ENCODE data around the gene ZNF783.
"Not testable (repeated sequence)": the region's sequence is repeated elsewhere in the genome, so short reads cannot be mapped to it uniquely, and the experiment has no call there.

The ZNF783 gene

GRCh38 chr7:149248777-149249176, 13.2 kb upstream of the ZNF783 start:
- TF ChIP-seq EZH2phosphoT487 (IDR thresholded peaks at IDR 0.05; ENCODE audit: low read length) (no peak), EZH2 (optimal IDR thresholded peaks at IDR 0.05; ENCODE audit: low read depth, low read length) (no peak)
- Histone ChIP-seq H3K4me1 (ENCODE audit: low read length) (no peaks in the 10 kb centered on the region), H3K4me3 (ENCODE audit: low read length) (no peak overlapping the region), H3K36me3 (replicated peaks; ENCODE audit: insufficient read depth, low read length) (no peaks in the 10 kb centered on the region; the same call in 1 of the 2 replicates), H4K20me1 (ENCODE audit: insufficient read depth, low read length) (no peaks in the 10 kb centered on the region), H3K9ac (ENCODE audit: low read length) (no peak overlapping the region), H3K9me2 (replicated peaks; ENCODE audit: insufficient read depth, low read length) (no peaks in the 10 kb centered on the region), H3K79me2 (ENCODE audit: low read length) (peaks cover 40% of the 10 kb centered on the region), H2AFZ (ENCODE audit: low read length) (no peak overlapping the region), H3K9me3 (replicated peaks; ENCODE audit: insufficient read depth, low read length) (no peaks in the 10 kb centered on the region), H3F3A (ENCODE audit: insufficient read depth, low read length) (no peaks in the 10 kb centered on the region), H3K27me3 (replicated peaks; ENCODE audit: insufficient read depth, low read length) (no peaks in the 10 kb centered on the region), H3K4me2 (ENCODE audit: low read depth, low read length) (no peak overlapping the region), H3K27ac (ENCODE audit: low read length) (no peak overlapping the region)
- no peak for DNase-seq

DNA sequence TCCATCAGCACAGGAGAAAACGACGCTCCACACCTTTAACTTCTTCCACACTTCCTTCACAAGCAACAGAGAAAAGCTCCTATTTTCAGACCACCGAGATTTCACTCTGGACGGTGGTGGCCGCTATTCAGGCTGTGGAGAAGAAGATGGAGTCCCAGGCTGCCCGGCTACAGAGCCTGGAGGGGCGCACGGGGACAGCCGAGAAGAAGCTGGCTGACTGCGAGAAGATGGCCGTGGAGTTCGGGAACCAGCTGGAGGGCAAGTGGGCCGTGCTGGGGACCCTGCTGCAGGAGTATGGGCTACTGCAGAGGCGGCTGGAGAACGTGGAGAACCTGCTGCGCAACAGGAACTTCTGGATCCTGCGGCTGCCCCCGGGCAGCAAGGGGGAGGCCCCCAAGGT, 11.8 kb upstream of the ZNF783 start:
- H3F3A ChIP-seq (ENCODE audit: insufficient read depth, low read length); H3K4me2 ChIP-seq (ENCODE audit: low read depth, low read length); H3K27ac ChIP-seq (ENCODE audit: low read length); H4K20me1 ChIP-seq (ENCODE audit: insufficient read depth, low read length); H2AFZ ChIP-seq (ENCODE audit: low read length); H3K4me1 ChIP-seq (ENCODE audit: low read length); H3K9me3 ChIP-seq (replicated peaks; ENCODE audit: insufficient read depth, low read length); H3K4me3 ChIP-seq (ENCODE audit: low read length); H3K27me3 ChIP-seq (replicated peaks; ENCODE audit: insufficient read depth, low read length); H3K36me3 ChIP-seq (replicated peaks; ENCODE audit: insufficient read depth, low read length); H3K9me2 ChIP-seq (replicated peaks; ENCODE audit: insufficient read depth, low read length); DNase-seq; H3K9ac ChIP-seq (ENCODE audit: low read length): not testable (repeated sequence)
- peaks cover 34% of the 10 kb centered on the region for H3K79me2 ChIP-seq (ENCODE audit: low read length)

GRCh38 chr7:149251518-149251917, 10.5 kb upstream of the ZNF783 start:
- not testable (repeated sequence) for H3K4me2 ChIP-seq (ENCODE audit: low read depth, low read length); H3K9me3 ChIP-seq (replicated peaks; ENCODE audit: insufficient read depth, low read length); H3K4me1 ChIP-seq (ENCODE audit: low read length); H3K9me2 ChIP-seq (replicated peaks; ENCODE audit: insufficient read depth, low read length); H3K27ac ChIP-seq (ENCODE audit: low read length); H3K4me3 ChIP-seq (ENCODE audit: low read length); H2AFZ ChIP-seq (ENCODE audit: low read length); DNase-seq; H3K9ac ChIP-seq (ENCODE audit: low read length); H4K20me1 ChIP-seq (ENCODE audit: insufficient read depth, low read length); H3F3A ChIP-seq (ENCODE audit: insufficient read depth, low read length); H3K27me3 ChIP-seq (replicated peaks; ENCODE audit: insufficient read depth, low read length); H3K36me3 ChIP-seq (replicated peaks; ENCODE audit: insufficient read depth, low read length)
- peaks cover 22% of the 10 kb centered on the region for H3K79me2 ChIP-seq (ENCODE audit: low read length)

- Histone ChIP-seq H3K4me3 (ENCODE audit: low read length) (no peak overlapping the region), H3K4me1 (ENCODE audit: low read length) (no peaks in the 10 kb centered on the region), H3K36me3 (replicated peaks; ENCODE audit: insufficient read depth, low read length) (no peaks in the 10 kb centered on the region; the same call in 1 of the 2 replicates), H3K9me3 (replicated peaks; ENCODE audit: insufficient read depth, low read length) (no peaks in the 10 kb centered on the region), H3F3A (ENCODE audit: insufficient read depth, low read length) (no peaks in the 10 kb centered on the region), H3K9me2 (replicated peaks; ENCODE audit: insufficient read depth, low read length) (no peaks in the 10 kb centered on the region), H4K20me1 (ENCODE audit: insufficient read depth, low read length) (no peaks in the 10 kb centered on the region), H3K9ac (ENCODE audit: low read length) (no peak overlapping the region), H3K4me2 (ENCODE audit: low read depth, low read length) (no peak overlapping the region), H2AFZ (ENCODE audit: low read length) (no peak overlapping the region), H3K27ac (ENCODE audit: low read length) (no peak overlapping the region), H3K27me3 (replicated peaks; ENCODE audit: insufficient read depth, low read length) (no peaks in the 10 kb centered on the region), H3K79me2 (ENCODE audit: low read length) (peaks cover 16% of the 10 kb centered on the region)
- DNase-seq, result no peak
- TF ChIP-seq EZH2 (optimal IDR thresholded peaks at IDR 0.05; ENCODE audit: low read depth, low read length), result no peak
- TF ChIP-seq CTCF (IDR thresholded peaks at IDR 0.05; ENCODE audit: low read length), result no peak
- no peak for TF ChIP-seq EZH2phosphoT487 (IDR thresholded peaks at IDR 0.05; ENCODE audit: low read length)
Observed at GRCh38 chr7:149252378-149252777, 9.6 kb upstream of the ZNF783 start.

DNA sequence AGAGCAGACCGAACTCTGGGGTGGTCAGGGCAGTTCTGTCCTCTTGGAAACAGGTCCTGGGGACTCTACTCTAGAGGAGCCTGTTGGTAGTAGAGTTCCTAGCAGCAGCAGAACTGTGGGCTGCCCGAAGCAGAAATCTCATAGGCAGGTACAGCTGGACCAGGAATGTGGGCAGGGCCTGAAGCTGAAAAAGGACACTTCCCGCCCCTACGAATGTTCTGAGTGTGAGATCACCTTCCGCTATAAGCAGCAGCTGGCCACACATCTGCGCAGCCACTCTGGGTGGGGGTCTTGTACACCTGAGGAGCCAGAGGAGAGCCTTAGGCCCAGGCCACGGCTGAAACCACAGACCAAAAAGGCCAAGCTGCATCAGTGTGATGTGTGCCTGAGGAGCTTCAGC, 8.3 kb upstream of the ZNF783 start:
- no peaks in the 10 kb centered on the region for H3K4me1 ChIP-seq (ENCODE audit: low read length)
- H3K4me2 ChIP-seq (ENCODE audit: low read depth, low read length), result no peak overlapping the region

More for the DNA sequence above, 8.3 kb upstream of the ZNF783 start:
- no peaks in the 10 kb centered on the region; the same call in 1 of the 2 replicates for H3K36me3 ChIP-seq (replicated peaks; ENCODE audit: insufficient read depth, low read length)
- H4K20me1 ChIP-seq (ENCODE audit: insufficient read depth, low read length), result no peaks in the 10 kb centered on the region
- H3F3A ChIP-seq (ENCODE audit: insufficient read depth, low read length), result no peaks in the 10 kb centered on the region
- no peaks in the 10 kb centered on the region for H3K27me3 ChIP-seq (replicated peaks; ENCODE audit: insufficient read depth, low read length)
- no peak overlapping the region for H3K4me3 ChIP-seq (ENCODE audit: low read length)
- no peak overlapping the region for H3K27ac ChIP-seq (ENCODE audit: low read length)
- H3K9ac ChIP-seq (ENCODE audit: low read length), result no peak overlapping the region
- no peaks in the 10 kb centered on the region for H3K9me2 ChIP-seq (replicated peaks; ENCODE audit: insufficient read depth, low read length)
- no peak for TF ChIP-seq CTCF (IDR thresholded peaks at IDR 0.05; ENCODE audit: low read length)
- no peaks in the 10 kb centered on the region for H3K9me3 ChIP-seq (replicated peaks; ENCODE audit: insufficient read depth, low read length)
- H2AFZ ChIP-seq (ENCODE audit: low read length), result no peak overlapping the region
- H3K79me2 ChIP-seq (ENCODE audit: low read length), result 0 out of 2 replicates have a peak, but pooled peaks cover 3% of the 10 kb centered on the region
- DNase-seq, result no peak
